Thoracic aorta (tissue), 2 donors: ENCODE measurements around the gene ZFPM1. TPM values are rescaled to one million over a fixed set of nuclear protein-coding genes. Genes with fewer than 3 reads are reported as not detected.

Source experiments
- ATAC-seq: fragments of 150-250 bp; one replicate; pipeline ENCODE4 v1.8.0; 2017; ENCODE audit warnings: low read depth; ENCODE audit not compliant: insufficient number of reproducible peaks, low FRiP score
- DNase-seq: peaks from one replicate; pipeline ENCODE4 v3.0.0-alpha.2; 2020; ENCODE audit warnings: low spot score
- H3K27ac ChIP-seq, 2 donors: fragments of 200-600 bp; sonication (generic); 1 replicate in 1 of 2; 2 replicates in 1 of 2; pipeline ENCODE4 v1.5.1; 2016; ENCODE audit warnings: mild to moderate bottlenecking in 2 of 2, moderate library complexity in 2 of 2
- H3K27me3 ChIP-seq: fragments of 200-600 bp; sonication (generic); replicated peaks from 2 replicates; pipeline ENCODE4 v1.6.0; 2016; ENCODE audit warnings: mild to moderate bottlenecking; ENCODE audit not compliant: insufficient read depth
- H3K36me3 ChIP-seq: fragments of 200-600 bp; sonication (generic); one replicate; pipeline ENCODE4 v1.5.1; 2016
- H3K4me1 ChIP-seq, 2 donors: fragments of 200-600 bp; sonication (generic); 1 replicate in 1 of 2; 2 replicates in 1 of 2; pipeline versions ENCODE4 v1.5.1 to v1.6.0; 2016; ENCODE audit warnings: low read depth in 2 of 2, mild to moderate bottlenecking in 1 of 2; ENCODE audit not compliant: control insufficient read depth in 1 of 2
- H3K4me3 ChIP-seq: fragments of 200-600 bp; sonication (generic); 2 replicates; pipeline ENCODE4 v1.5.1; 2016; ENCODE audit warnings: mild to moderate bottlenecking
- H3K9me3 ChIP-seq: fragments of 200-600 bp; sonication (generic); 2 replicates; pipeline ENCODE4 v1.5.1; 2016
- CTCF ChIP-seq: fragments of 200-600 bp; sonication (generic); IDR thresholded peaks from one replicate; pipeline ENCODE4 v1.5.1; 2019; ENCODE audit warnings: antibody characterized with exemption
- total RNA-seq, 2 donors: library from RNA; depleted of rRNA; stranded (reverse); fragments of >200 nt; gene quantifications; one replicate each; pipeline versions ENCODE4 v1.1.0 to v1.2.3, GENCODE V29; 2016

ZFPM1 gene
- total RNA-seq, 2 donors from 2014 or later = 1.8 to 2.5 TPM

GRCh38 chr16:88464447-88465318 is 11.6 kb downstream of the ZFPM1 start:
- Histone ChIP-seq H3K9me3 (no peaks in the 10 kb centered on the region), H3K36me3 (no peaks in the 10 kb centered on the region), H3K4me3 (no peak overlapping the region), H3K27ac (no peak overlapping the region), H3K4me1 (no peaks in the 10 kb centered on the region), H3K27me3 (no peaks in the 10 kb centered on the region)
- DNase-seq (no peak), ATAC-seq (no peak)
- TF ChIP-seq CTCF = no peak

DNA sequence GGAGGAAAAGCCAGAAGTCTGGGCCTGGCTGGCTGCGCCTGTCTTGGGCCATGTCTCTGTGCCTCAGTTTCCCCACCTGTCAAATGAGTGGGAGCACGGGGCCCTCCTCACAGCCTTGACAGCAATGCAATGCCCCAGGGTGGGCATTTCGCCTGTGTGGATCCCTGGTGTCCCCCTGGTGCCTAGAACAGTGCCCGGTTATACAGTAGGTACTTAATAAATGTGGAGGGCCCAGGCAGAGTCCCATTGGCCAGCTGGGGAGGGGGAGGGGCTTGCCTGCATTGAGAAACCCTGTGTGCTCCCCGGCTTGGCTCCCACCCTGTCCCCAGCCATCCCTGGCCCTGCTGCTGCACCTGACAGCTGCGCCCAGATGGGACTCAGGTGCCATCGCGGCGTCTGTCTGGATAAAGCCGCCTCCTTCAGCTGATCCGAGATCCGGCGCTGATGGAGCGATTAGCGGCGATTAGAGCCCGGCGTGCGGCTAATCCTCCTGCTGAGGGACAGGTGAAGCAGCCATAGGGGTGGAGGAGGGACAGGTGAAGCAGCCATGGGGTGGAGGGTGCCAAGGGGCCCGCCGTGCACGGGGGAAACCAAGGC is 12.4 kb downstream of the ZFPM1 start:
- Histone ChIP-seq H3K4me3 (no peak overlapping the region), H3K4me1 (no peaks in the 10 kb centered on the region), H3K27me3 (no peaks in the 10 kb centered on the region), H3K27ac (no peak overlapping the region), H3K9me3 (no peaks in the 10 kb centered on the region), H3K36me3 (no peaks in the 10 kb centered on the region)
- ATAC-seq (no peak), DNase-seq (no peak)
- TF ChIP-seq CTCF = no peak

DNA sequence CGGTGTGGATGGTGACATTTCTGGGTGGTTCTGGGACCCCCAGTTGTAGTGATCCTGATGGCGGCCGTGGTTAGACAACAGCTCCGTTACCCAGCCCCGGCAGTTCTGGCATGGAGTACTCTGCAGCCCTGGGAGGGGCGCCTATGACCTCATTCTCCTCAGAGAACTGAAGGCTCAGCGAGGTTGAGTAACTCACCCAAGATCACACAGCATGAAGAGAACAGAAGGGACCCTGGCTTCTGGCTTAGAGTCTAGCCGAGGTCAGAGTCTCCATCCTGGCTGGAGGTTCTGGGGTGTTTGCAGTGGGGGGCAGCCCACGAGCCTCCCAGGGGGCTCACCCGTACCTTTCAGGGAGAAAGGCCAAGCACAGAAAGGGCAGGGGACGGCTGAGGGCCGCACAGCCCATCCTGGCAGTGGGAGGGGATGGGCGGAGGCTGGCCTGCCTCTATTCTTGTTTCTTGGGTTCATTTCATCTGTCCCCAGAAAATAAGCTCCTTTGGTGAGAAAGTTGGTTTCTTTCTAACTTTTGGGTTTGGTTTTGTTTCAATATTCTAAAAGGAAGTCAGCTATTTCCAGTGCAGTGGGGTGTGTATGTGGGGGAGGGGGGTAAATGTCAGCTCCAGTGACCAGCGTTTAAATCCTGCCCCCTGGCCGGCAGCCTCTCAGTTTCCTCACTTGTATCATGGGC is 13.2 kb downstream of the ZFPM1 start:
- no peak for DNase-seq
- H3K27ac ChIP-seq = no peak overlapping the region
- no peaks in the 10 kb centered on the region for H3K36me3 ChIP-seq
- no peak overlapping the region for H3K4me3 ChIP-seq
- H3K9me3 ChIP-seq = no peaks in the 10 kb centered on the region
- no peak for TF ChIP-seq CTCF
- H3K27me3 ChIP-seq = no peaks in the 10 kb centered on the region
- H3K4me1 ChIP-seq = no peaks in the 10 kb centered on the region
- ATAC-seq = no peak

GRCh38 chr16:88466949-88467348 is 13.9 kb downstream of the ZFPM1 start:
- no peak for DNase-seq
- Histone ChIP-seq H3K4me3 (no peak overlapping the region), H3K36me3 (no peaks in the 10 kb centered on the region), H3K27ac (no peak overlapping the region), H3K27me3 (no peaks in the 10 kb centered on the region), H3K9me3 (no peaks in the 10 kb centered on the region), H3K4me1 (no peaks in the 10 kb centered on the region)
- no peak for TF ChIP-seq CTCF
- ATAC-seq = no peak

GRCh38 chr16:88467541-88467944 is 14.5 kb downstream of the ZFPM1 start:
- ATAC-seq = no peak

More at GRCh38 chr16:88467541-88467944, 14.5 kb downstream of the ZFPM1 start:
- Histone ChIP-seq H3K36me3 (no peaks in the 10 kb centered on the region), H3K4me1 (no peaks in the 10 kb centered on the region), H3K9me3 (no peaks in the 10 kb centered on the region), H3K27me3 (no peaks in the 10 kb centered on the region), H3K27ac (no peak overlapping the region), H3K4me3 (no peak overlapping the region)
- TF ChIP-seq CTCF = no peak
- DNase-seq = no peak
